Measurements from ENCODE around the gene SLC35D2.
A peak's percentile ranks its signal among the peaks of the same experiment; 100 is the strongest.

SLC35D2 gene

DNA sequence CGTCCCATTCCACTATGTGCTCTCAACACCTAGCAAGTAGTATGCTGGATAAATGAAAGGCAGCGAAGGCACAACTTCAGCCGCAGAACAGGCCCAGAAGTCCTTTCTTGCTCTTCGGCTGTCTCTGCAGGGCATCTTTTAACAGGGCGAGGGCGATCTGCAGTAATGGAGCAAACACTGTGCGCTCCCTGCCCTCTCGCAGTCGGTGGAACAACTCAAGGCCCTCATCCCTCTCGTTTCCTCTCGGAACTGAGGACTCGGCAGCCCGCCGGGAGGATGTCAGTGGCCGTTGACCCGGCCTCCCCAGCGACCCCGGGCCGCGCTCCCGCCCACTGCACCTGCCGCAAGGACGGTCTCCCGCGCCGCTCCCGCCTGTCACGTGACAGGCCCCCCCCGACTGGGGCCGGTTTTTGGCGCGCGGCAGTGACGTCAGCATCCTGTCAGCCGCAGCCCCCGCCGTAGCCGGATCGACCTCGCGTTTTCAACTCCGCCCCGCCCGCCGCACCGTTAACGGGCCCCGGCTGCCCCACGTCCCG, 33.6 kb upstream of the SLC35D2 start (continued):
- TF ChIP-seq, protein P1, sequence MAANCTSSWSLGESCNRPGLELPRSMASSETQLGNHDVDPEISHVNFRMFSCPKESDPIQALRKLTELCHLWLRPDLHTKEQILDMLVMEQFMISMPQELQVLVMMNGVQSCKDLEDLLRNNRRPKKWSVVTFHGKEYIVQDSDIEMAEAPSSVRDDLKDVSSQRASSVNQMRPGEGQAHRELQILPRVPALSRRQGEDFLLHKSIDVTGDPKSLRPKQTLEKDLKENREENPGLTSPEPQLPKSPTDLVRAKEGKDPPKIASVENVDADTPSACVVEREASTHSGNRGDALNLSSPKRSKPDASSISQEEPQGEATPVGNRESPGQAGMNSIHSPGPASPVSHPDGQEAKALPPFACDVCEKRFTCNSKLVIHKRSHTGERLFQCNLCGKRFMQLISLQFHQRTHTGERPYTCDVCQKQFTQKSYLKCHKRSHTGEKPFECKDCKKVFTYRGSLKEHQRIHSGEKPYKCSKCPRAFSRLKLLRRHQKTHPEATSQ (tag by site-specific recombination; IDR thresholded peaks at IDR 0.05): 0 out of 2 replicates have a peak, but pooled peaks have one; percentile 43
- TF ChIP-seq ZNF146 (tag by site-specific recombination; IDR thresholded peaks at IDR 0.05) (peak; percentile 7; the same call in 1 of the 2 replicates), SP2 (tag by site-specific recombination; IDR thresholded peaks at IDR 0.05) (peak; percentile 80), ZNF660 (tag by site-specific recombination; IDR thresholded peaks at IDR 0.05) (0 out of 2 replicates have a peak, but pooled peaks have one; percentile 39), KLF10 (tag by site-specific recombination; IDR thresholded peaks at IDR 0.05) (peak; percentile 78; the same call in 1 of the 2 replicates), KLF9 (tag by site-specific recombination; IDR thresholded peaks at IDR 0.05; ENCODE audit: low read depth) (peak; percentile 66), BCL11B (tag by site-specific recombination; IDR thresholded peaks at IDR 0.05; ENCODE audit: low read depth) (0 out of 2 replicates have a peak, but pooled peaks have one; percentile 54), SP3 (tag by site-specific recombination; IDR thresholded peaks at IDR 0.05) (peak; percentile 71), ZNF76 (tag by site-specific recombination; IDR thresholded peaks at IDR 0.05; ENCODE audit: borderline replicate concordance, low read depth) (peak; percentile 45; the same call in 1 of the 2 replicates), ZNF324 (tag by site-specific recombination; IDR thresholded peaks at IDR 0.05) (0 out of 2 replicates have a peak, but pooled peaks have one; percentile 54), ZEB2 (tag by site-specific recombination; IDR thresholded peaks at IDR 0.05) (peak; percentile 73), KLF7 (tag by site-specific recombination; IDR thresholded peaks at IDR 0.05; ENCODE audit: borderline replicate concordance) (peak; percentile 31; the same call in 1 of the 2 replicates), ZNF600 (tag by site-specific recombination; IDR thresholded peaks at IDR 0.05) (peak; percentile 21), ZNF121 (tag by site-specific recombination; IDR thresholded peaks at IDR 0.05) (no peak), HOXA7 (CRISPR knock-in tag; IDR thresholded peaks at IDR 0.05; ENCODE audit: borderline replicate concordance) (no peak), ZNF175 (tag by site-specific recombination; IDR thresholded peaks at IDR 0.05) (no peak), HOXD13 (CRISPR knock-in tag; IDR thresholded peaks at IDR 0.05; ENCODE audit: borderline replicate concordance) (peak; percentile 47; the same call in 1 of the 2 replicates), ZNF174 (tag by site-specific recombination; IDR thresholded peaks at IDR 0.05) (no peak), EGR2 (tag by site-specific recombination; IDR thresholded peaks at IDR 0.05; ENCODE audit: low read depth) (peak; percentile 63; the same call in 1 of the 2 replicates), ZNF239 (tag by site-specific recombination; IDR thresholded peaks at IDR 0.05) (no peak), ZNF610 (tag by site-specific recombination; IDR thresholded peaks at IDR 0.05; ENCODE audit: borderline replicate concordance) (0 out of 2 replicates have a peak, but pooled peaks have one; percentile 35), ZNF776 (tag by site-specific recombination; IDR thresholded peaks at IDR 0.05; ENCODE audit: borderline replicate concordance) (no peak)
- TF ChIP-seq, protein P2, sequence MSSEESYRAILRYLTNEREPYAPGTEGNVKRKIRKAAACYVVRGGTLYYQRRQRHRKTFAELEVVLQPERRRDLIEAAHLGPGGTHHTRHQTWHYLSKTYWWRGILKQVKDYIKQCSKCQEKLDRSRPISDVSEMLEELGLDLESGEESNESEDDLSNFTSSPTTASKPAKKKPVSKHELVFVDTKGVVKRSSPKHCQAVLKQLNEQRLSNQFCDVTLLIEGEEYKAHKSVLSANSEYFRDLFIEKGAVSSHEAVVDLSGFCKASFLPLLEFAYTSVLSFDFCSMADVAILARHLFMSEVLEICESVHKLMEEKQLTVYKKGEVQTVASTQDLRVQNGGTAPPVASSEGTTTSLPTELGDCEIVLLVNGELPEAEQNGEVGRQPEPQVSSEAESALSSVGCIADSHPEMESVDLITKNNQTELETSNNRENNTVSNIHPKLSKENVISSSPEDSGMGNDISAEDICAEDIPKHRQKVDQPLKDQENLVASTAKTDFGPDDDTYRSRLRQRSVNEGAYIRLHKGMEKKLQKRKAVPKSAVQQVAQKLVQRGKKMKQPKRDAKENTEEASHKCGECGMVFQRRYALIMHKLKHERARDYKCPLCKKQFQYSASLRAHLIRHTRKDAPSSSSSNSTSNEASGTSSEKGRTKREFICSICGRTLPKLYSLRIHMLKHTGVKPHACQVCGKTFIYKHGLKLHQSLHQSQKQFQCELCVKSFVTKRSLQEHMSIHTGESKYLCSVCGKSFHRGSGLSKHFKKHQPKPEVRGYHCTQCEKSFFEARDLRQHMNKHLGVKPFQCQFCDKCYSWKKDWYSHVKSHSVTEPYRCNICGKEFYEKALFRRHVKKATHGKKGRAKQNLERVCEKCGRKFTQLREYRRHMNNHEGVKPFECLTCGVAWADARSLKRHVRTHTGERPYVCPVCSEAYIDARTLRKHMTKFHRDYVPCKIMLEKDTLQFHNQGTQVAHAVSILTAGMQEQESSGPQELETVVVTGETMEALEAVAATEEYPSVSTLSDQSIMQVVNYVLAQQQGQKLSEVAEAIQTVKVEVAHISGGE (tag by site-specific recombination; conservative IDR thresholded peaks at IDR 0.05; ENCODE audit: low read depth): no peak
- TF ChIP-seq, protein P3, sequence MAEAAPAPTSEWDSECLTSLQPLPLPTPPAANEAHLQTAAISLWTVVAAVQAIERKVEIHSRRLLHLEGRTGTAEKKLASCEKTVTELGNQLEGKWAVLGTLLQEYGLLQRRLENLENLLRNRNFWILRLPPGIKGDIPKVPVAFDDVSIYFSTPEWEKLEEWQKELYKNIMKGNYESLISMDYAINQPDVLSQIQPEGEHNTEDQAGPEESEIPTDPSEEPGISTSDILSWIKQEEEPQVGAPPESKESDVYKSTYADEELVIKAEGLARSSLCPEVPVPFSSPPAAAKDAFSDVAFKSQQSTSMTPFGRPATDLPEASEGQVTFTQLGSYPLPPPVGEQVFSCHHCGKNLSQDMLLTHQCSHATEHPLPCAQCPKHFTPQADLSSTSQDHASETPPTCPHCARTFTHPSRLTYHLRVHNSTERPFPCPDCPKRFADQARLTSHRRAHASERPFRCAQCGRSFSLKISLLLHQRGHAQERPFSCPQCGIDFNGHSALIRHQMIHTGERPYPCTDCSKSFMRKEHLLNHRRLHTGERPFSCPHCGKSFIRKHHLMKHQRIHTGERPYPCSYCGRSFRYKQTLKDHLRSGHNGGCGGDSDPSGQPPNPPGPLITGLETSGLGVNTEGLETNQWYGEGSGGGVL (tag by site-specific recombination; IDR thresholded peaks at IDR 0.05): peak; percentile 64
- TF ChIP-seq, protein P4, sequence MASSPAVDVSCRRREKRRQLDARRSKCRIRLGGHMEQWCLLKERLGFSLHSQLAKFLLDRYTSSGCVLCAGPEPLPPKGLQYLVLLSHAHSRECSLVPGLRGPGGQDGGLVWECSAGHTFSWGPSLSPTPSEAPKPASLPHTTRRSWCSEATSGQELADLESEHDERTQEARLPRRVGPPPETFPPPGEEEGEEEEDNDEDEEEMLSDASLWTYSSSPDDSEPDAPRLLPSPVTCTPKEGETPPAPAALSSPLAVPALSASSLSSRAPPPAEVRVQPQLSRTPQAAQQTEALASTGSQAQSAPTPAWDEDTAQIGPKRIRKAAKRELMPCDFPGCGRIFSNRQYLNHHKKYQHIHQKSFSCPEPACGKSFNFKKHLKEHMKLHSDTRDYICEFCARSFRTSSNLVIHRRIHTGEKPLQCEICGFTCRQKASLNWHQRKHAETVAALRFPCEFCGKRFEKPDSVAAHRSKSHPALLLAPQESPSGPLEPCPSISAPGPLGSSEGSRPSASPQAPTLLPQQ (tag by site-specific recombination; IDR thresholded peaks at IDR 0.05): peak; percentile 56
- TF ChIP-seq, protein P5, sequence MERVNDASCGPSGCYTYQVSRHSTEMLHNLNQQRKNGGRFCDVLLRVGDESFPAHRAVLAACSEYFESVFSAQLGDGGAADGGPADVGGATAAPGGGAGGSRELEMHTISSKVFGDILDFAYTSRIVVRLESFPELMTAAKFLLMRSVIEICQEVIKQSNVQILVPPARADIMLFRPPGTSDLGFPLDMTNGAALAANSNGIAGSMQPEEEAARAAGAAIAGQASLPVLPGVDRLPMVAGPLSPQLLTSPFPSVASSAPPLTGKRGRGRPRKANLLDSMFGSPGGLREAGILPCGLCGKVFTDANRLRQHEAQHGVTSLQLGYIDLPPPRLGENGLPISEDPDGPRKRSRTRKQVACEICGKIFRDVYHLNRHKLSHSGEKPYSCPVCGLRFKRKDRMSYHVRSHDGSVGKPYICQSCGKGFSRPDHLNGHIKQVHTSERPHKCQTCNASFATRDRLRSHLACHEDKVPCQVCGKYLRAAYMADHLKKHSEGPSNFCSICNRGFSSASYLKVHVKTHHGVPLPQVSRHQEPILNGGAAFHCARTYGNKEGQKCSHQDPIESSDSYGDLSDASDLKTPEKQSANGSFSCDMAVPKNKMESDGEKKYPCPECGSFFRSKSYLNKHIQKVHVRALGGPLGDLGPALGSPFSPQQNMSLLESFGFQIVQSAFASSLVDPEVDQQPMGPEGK (tag by site-specific recombination; IDR thresholded peaks at IDR 0.05): peak; percentile 95
- TF ChIP-seq, protein P6, sequence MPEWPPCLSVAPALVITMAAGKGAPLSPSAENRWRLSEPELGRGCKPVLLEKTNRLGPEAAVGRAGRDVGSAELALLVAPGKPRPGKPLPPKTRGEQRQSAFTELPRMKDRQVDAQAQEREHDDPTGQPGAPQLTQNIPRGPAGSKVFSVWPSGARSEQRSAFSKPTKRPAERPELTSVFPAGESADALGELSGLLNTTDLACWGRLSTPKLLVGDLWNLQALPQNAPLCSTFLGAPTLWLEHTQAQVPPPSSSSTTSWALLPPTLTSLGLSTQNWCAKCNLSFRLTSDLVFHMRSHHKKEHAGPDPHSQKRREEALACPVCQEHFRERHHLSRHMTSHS (tag by site-specific recombination; IDR thresholded peaks at IDR 0.05): no peak
- TF ChIP-seq, protein P7, sequence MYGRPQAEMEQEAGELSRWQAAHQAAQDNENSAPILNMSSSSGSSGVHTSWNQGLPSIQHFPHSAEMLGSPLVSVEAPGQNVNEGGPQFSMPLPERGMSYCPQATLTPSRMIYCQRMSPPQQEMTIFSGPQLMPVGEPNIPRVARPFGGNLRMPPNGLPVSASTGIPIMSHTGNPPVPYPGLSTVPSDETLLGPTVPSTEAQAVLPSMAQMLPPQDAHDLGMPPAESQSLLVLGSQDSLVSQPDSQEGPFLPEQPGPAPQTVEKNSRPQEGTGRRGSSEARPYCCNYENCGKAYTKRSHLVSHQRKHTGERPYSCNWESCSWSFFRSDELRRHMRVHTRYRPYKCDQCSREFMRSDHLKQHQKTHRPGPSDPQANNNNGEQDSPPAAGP (tag by site-specific recombination; IDR thresholded peaks at IDR 0.05): peak; percentile 55; the same call in 1 of the 2 replicates

All from HEK293 (cell line).